ENCODE data around the gene COL4A2.

- no peak for TF ChIP-seq ZNF274 (IDR thresholded peaks at IDR 0.05; ENCODE audit: low read depth, low read length)
- TF ChIP-seq YY1 (IDR thresholded peaks at IDR 0.05; ENCODE audit: insufficient read depth, insufficient read length) = no peak
- TF ChIP-seq SUZ12 (IDR thresholded peaks at IDR 0.05; ENCODE audit: extremely low read depth, insufficient read depth, insufficient read length) = no peak
Observed at GRCh38 chr13:110298505-110299282, 8.4 kb upstream of the COL4A2 start.
